ENCODE measurements around the gene C11orf98.
"Not testable (repeated sequence)": the region's sequence is repeated elsewhere in the genome, so short reads cannot be mapped to it uniquely, and the experiment has no call there.

The C11orf98 gene

GRCh38 chr11:62665075-62665598, at the start of gene C11orf98, which contains the start of gene CSKMT:
Gene C11orf98 (minus strand): TSS chr11:62665210. CDS start chr11:62665169, 41 bp downstream.
Gene CSKMT (plus strand): TSS chr11:62665312. CDS start chr11:62665880, 568 bp downstream.
- DNase-seq (ENCODE audit: low read depth): peak; percentile 87

GRCh38 chr11:62713343-62713742, 48.3 kb upstream of the C11orf98 start:
- no peak for DNase-seq (ENCODE audit: low read depth)

DNA sequence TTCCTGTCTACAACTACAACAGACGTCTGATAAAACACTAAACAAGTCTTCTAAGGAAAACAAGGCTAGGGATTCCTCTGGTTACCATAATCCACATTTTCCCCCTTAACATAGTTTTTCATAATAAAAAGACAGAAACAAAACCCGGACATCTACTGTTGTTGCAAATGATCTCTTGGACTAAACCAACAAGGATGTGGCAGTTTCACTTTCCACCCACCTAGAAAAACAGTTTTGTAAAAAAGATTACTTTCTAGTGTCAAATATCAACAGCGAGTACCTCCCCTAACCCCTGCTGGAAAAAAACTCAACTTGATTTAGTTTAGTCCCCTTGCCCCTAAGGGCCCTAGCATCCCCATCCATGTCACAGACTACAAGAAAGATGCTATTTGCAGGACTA, 47.9 kb upstream of the C11orf98 start:
- DNase-seq (ENCODE audit: low read depth): no peak

GRCh38 chr11:62712276-62712812, 47.3 kb upstream of the C11orf98 start:
- DNase-seq (ENCODE audit: low read depth): no peak

DNA sequence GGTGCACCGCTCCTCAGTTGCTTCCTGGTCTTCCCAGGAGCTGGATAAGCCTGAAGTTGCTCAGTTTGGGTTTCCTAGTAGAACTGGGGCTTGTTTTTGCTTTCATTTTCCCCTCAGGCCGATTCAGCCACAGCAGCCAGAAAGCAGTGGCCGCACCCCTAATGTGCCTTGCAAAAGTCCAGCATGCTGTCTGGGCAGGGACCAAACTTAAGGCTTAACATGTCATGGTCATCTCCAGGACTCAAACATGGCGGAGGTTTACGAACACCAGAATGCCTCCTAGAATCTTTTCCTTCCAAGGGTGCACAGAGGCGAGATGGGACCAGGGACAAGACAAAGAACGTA, 45.0 kb upstream of the C11orf98 start:
- DNase-seq (ENCODE audit: low read depth): no peak

DNA sequence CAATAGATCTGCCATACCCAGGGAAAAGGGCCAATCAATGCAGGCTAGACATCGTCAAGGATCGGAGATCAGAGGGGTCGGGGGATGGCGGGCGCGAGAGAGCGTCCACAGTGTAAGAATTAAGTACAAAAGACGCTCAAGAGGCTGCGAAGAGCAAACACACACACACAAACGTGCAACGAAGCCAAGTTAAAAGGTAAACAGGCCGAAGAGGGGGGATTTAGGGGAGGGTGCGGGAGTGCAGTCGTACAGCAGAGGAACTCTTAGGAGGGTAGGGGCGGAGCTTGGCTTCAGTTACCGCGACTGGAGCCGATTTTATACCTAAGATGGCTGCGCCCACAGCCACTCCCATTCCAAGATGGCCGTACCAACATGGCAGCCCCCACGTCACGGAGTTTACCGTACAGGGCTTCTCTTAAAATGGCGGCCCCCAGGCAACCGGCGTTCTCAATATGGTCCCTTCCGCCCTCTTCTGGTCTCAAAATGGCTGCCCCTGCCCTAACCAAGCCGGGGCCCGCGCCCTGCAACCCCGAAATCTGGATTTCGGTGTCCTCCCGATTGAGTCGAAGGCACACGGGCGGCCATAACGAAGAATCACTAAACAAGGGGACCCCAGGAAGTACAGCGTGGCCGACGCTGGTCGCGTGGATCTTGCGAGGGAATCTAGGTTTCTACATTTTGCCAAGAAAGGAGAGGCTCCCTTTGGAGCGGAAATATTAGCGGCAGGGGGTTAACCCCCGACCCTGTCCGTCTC, 44.4 kb upstream of the C11orf98 start:
- DNase-seq (ENCODE audit: low read depth): peak; percentile 94

GRCh38 chr11:62708793-62709192, 43.8 kb upstream of the C11orf98 start:
- DNase-seq (ENCODE audit: low read depth): no peak

DNA sequence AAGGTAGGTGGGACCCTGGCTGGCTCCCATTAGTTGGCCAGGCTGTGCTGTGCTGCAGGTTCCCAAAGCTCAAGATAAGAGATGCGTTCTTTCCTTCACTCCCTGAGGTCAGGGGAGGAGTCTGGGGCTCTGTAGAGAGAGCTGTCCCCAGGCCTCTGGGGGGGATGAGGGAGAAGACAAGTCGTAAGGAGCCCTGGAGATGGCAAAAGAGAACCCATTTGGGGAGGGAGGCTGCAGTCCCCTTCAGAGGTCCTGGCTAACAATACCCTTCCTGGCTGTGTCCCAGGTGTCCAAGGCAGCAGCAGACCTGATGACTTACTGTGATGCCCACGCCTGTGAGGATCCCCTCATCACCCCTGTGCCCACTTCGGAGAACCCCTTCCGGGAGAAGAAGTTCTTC, 43.4 kb upstream of the C11orf98 start:
- no peak for DNase-seq (ENCODE audit: low read depth)

GRCh38 chr11:62707277-62707861, 42.4 kb upstream of the C11orf98 start, which contains the start of the genes BSCL2 and GNG3:
Gene BSCL2 (minus strand): TSS chr11:62707424. CDS start chr11:62707195, 229 bp downstream.
Gene GNG3 (plus strand): TSS chr11:62707676. CDS start chr11:62708296, 620 bp downstream.
- DNase-seq (ENCODE audit: low read depth): no peak

- DNase-seq (ENCODE audit: low read depth): no peak
Measured at GRCh38 chr11:62706850-62707247, 41.8 kb upstream of the C11orf98 start.

GRCh38 chr11:62705880-62706849, 41.2 kb upstream of the C11orf98 start:
- DNase-seq (ENCODE audit: low read depth): peak; percentile 82

GRCh38 chr11:62705413-62705812, 40.4 kb upstream of the C11orf98 start:
- DNase-seq (ENCODE audit: low read depth): no peak

DNA sequence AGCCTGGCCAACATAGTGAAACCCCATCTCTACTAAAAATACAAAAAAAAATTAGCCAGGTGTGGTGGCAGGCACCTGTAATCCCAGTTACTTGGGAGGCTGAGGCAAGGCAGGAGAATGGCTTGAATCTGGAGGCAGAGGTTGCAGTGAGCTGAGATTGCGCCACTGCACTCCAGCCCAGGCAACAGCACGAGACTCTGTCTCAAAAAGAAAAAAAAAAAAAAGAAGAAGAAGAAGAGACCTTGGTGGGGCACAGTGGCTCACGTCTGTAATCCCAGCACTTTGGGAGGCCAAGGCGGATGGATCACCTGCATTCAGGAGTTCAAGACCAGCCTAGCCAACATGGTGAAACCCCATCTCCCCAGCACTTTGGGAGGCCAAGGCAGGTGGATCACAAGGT, 38.9 kb upstream of the C11orf98 start:
- DNase-seq (ENCODE audit: low read depth): not testable (repeated sequence)

- no peak for DNase-seq (ENCODE audit: low read depth)
Measured at GRCh38 chr11:62702246-62702645, 37.2 kb upstream of the C11orf98 start.

- DNase-seq (ENCODE audit: low read depth): peak; percentile 72
Measured at GRCh38 chr11:62694455-62695167, 29.6 kb upstream of the C11orf98 start.

DNA sequence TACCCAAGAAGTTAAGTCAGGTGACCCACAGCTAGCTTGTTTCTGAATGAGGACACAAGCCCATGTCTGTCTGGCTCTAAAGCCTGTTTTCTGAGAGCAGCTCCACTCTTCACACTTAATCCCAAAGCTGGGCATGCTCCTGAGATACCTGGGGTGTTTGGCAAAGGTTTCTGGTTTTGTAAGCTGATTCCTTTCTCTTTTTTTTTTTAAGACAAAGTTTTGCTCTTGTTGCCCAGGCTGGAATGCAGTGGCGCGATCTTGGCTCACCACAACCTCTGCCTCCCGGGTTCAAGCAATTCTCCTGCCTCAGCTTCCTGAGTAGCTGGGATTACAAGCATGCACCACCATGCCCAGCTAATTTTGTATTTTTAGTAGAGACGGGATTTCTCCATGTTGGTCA, 28.6 kb upstream of the C11orf98 start:
- not testable (repeated sequence) for DNase-seq (ENCODE audit: low read depth)

DNA sequence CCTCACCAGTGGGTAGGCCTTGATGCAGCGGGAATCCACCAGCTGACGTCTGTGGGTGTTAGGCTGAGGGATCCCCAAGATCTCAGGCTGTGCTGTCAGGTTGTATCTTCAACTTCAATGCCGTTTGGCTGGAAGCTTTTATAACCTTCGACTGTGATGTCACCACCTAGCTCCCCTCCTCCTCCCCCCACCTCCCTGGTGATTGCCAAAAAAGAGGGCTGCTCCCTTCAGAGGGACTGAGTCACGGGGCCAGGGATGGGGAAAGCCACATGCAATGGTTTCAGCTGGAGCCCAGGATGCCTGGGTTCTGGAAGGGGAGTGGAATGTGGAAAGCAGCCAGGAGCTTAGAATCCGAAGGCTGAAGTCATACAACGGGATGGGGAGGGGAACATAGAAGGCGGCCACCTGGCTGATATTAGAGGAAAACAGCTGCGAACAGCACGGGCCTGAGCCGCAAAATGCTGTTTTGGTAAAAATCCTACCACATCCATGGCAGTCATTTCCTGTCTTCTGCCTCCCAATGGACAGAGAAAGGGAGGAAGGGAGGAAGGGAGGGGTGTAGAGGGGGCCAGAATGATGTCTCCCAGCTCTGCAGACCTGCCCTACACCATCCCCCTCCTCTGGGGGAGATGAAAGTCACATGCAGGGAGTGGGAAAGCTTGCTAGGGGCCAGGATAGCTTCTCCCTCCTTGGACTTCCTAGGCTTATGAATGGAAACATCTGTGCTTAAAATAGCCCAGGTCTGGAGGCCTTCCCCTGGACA, 24.6 kb upstream of the C11orf98 start, which contains the start of gene LRRN4CL:
LRRN4CL (minus strand) TSS at position 110 of the 763 bp plus-strand sequence. CDS start 1,022 bp downstream, outside the sequence.
- DNase-seq (ENCODE audit: low read depth): peak; percentile 98

- no peak for DNase-seq (ENCODE audit: low read depth)
Measured at GRCh38 chr11:62688491-62688890, 23.5 kb upstream of the C11orf98 start.

GRCh38 chr11:62687508-62688396, 22.7 kb upstream of the C11orf98 start:
- no peak for DNase-seq (ENCODE audit: low read depth)
